ENCODE data around the gene GFRA1.

Gene GFRA1

DNA sequence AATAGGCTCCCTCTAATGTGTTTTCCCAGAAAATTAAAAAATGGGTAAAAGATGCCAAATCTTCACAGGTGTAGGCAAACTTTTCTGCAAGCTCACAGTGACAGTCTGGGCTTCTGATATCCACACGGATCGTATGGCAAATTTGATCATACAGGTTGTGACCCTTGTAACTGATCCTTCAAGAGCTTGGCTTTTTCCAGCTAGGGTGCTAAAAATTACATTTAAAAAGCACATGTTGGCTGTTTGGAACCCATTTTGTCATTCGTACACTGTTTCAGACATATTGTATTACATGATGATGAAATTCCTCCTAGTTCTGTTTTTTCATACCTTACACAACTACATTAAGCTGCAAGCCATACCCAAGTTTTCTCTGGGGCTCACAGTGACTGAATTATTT, 138.7 kb downstream of the GFRA1 start:
- ATAC-seq = no peak
- H3K27ac Mint-ChIP-seq = no peak overlapping the region
- no peak for DNase-seq
- no peaks in the 10 kb centered on the region for H3K4me1 Mint-ChIP-seq
- H3K4me3 Mint-ChIP-seq = no peak overlapping the region
- no peaks in the 10 kb centered on the region for H3K27me3 Mint-ChIP-seq
- peaks cover 7% of the 10 kb centered on the region for H3K9me3 Mint-ChIP-seq
- H3K36me3 Mint-ChIP-seq (ENCODE audit: low read depth) = no peaks in the 10 kb centered on the region

DNA sequence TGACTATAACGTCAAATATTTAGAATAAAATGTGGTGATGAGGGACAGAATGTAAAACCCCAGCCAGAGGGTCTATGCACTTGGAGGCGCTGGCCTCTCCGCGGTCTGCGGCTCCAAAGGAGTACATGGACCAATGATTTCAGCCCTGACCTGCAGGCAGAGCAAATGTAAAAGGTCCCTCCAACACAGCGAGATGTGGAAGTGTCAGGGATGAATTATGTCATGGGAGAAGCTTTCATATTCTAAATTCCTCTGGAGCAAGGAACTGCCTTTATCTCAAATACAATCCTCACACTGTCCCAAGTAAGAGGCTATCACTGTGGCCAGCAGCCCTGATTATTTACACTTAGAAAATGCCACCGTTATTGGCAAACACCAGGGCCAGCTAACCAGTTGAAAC, 139.4 kb downstream of the GFRA1 start:
- Mint-ChIP-seq H3K4me1 (no peaks in the 10 kb centered on the region), H3K27me3 (no peaks in the 10 kb centered on the region), H3K27ac (no peak overlapping the region), H3K4me3 (no peak overlapping the region), H3K36me3 (ENCODE audit: low read depth) (no peaks in the 10 kb centered on the region), H3K9me3 (peaks cover 4% of the 10 kb centered on the region)
- no peak for DNase-seq
- no peak for ATAC-seq

GRCh38 chr10:116132780-116133399, 140.1 kb downstream of the GFRA1 start:
- Mint-ChIP-seq H3K4me1 (no peaks in the 10 kb centered on the region), H3K27ac (no peak overlapping the region), H3K9me3 (no peaks in the 10 kb centered on the region), H3K4me3 (no peak overlapping the region), H3K27me3 (no peaks in the 10 kb centered on the region), H3K36me3 (ENCODE audit: low read depth) (no peaks in the 10 kb centered on the region)
- ATAC-seq (no peak), DNase-seq (no peak)

GRCh38 chr10:116130006-116130405, 143.0 kb downstream of the GFRA1 start:
- Mint-ChIP-seq H3K36me3 (ENCODE audit: low read depth) (no peaks in the 10 kb centered on the region), H3K4me1 (no peaks in the 10 kb centered on the region), H3K4me3 (no peak overlapping the region), H3K9me3 (no peaks in the 10 kb centered on the region), H3K27ac (no peak overlapping the region), H3K27me3 (no peaks in the 10 kb centered on the region)
- DNase-seq (no peak), ATAC-seq (no peak)

GRCh38 chr10:116126954-116127695, 145.9 kb downstream of the GFRA1 start:
- no peaks in the 10 kb centered on the region for H3K4me1 Mint-ChIP-seq
- H3K4me3 Mint-ChIP-seq = no peak overlapping the region
- no peaks in the 10 kb centered on the region for H3K36me3 Mint-ChIP-seq (ENCODE audit: low read depth)
- H3K9me3 Mint-ChIP-seq = no peaks in the 10 kb centered on the region
- ATAC-seq (no peak), DNase-seq (no peak)
- no peaks in the 10 kb centered on the region for H3K27me3 Mint-ChIP-seq
- no peak overlapping the region for H3K27ac Mint-ChIP-seq

DNA sequence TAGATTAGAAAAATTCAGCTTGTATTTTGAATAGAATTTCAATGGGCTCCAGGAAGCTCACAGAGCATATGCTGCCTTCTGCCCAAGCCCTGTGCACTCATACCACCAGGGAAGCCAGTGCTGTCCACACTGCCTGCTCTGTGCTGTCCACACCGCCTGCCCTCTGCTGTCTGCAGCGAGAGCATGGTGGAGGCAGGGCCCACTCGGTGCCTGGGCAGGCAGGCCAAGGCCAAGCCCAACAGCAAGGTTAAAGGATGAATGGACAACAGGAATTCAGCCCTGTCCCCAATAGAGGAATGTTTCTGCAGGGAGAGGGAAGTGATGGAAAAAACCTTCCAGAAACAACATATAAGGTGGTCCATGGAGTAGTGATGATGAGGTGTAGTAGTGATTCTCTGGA, 146.8 kb downstream of the GFRA1 start:
- H3K4me1 Mint-ChIP-seq = no peaks in the 10 kb centered on the region
- H3K9me3 Mint-ChIP-seq = no peaks in the 10 kb centered on the region
- DNase-seq (no peak), ATAC-seq (peak; percentile 43)
- no peaks in the 10 kb centered on the region for H3K27me3 Mint-ChIP-seq
- H3K36me3 Mint-ChIP-seq (ENCODE audit: low read depth) = no peaks in the 10 kb centered on the region
- H3K4me3 Mint-ChIP-seq = no peak overlapping the region
- H3K27ac Mint-ChIP-seq = no peak overlapping the region

GRCh38 chr10:116125180-116125579, 147.8 kb downstream of the GFRA1 start:
- ATAC-seq (no peak), DNase-seq (no peak)
- Mint-ChIP-seq H3K27ac (no peak overlapping the region), H3K27me3 (no peaks in the 10 kb centered on the region), H3K4me1 (no peaks in the 10 kb centered on the region), H3K9me3 (no peaks in the 10 kb centered on the region), H3K4me3 (no peak overlapping the region), H3K36me3 (ENCODE audit: low read depth) (no peaks in the 10 kb centered on the region)

DNA sequence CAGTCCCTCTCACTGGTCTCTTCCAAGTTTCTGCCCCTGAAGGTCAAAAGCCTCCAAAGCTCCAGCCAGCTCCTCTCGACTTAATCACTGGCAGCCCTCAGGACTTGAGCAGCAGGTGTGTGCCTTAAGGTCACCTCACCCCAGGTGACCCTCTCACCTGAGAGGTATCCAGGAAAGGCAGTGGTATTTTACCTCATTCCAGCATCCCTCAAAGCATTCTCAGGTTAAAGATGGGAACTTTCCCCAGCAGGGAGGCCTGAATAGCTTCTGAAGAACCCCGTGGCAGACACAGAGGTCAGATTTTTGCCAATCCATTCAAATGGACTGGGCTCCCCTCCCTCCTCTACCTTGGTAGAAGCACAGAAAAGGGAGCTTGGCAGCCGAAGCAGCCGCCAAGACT, 148.2 kb downstream of the GFRA1 start:
- ATAC-seq (no peak), DNase-seq (no peak)
- Mint-ChIP-seq H3K27me3 (no peaks in the 10 kb centered on the region), H3K4me1 (no peaks in the 10 kb centered on the region), H3K27ac (no peak overlapping the region), H3K36me3 (ENCODE audit: low read depth) (no peaks in the 10 kb centered on the region), H3K9me3 (no peaks in the 10 kb centered on the region), H3K4me3 (no peak overlapping the region)

DNA sequence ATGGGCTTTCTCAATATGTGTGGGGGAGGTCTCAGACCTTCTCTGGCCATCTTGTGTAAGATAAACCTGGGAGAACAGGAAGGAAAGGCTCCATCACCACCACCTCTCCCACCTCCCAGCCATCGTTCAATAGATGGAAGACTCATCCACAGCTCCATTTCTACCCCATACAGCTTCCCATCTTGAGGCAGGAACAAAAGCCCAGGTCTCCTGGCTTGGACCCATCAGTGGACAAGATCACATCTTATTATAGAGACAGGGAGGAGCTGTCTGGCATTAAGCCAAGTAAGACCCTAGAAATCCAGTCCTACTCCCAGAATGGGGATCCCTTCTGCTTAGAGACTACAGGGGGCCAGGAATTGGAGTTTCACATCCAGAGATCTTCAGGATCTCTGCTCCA, 150.3 kb downstream of the GFRA1 start:
- H3K9me3 Mint-ChIP-seq = peaks cover 5% of the 10 kb centered on the region

GRCh38 chr10:116121640-116122525, 151.1 kb downstream of the GFRA1 start:
- ATAC-seq = no peak
- no peaks in the 10 kb centered on the region for H3K4me1 Mint-ChIP-seq
- no peaks in the 10 kb centered on the region for H3K36me3 Mint-ChIP-seq (ENCODE audit: low read depth)
- no peak overlapping the region for H3K4me3 Mint-ChIP-seq
- peaks cover 5% of the 10 kb centered on the region for H3K9me3 Mint-ChIP-seq
- H3K27ac Mint-ChIP-seq = no peak overlapping the region
- H3K27me3 Mint-ChIP-seq = no peaks in the 10 kb centered on the region
- no peak for DNase-seq

More for the DNA sequence above, 150.3 kb downstream of the GFRA1 start:
- Mint-ChIP-seq H3K4me1 (no peaks in the 10 kb centered on the region), H3K27ac (no peak overlapping the region), H3K27me3 (no peaks in the 10 kb centered on the region), H3K36me3 (ENCODE audit: low read depth) (no peaks in the 10 kb centered on the region), H3K4me3 (no peak overlapping the region)
- no peak for ATAC-seq
- DNase-seq = no peak

DNA sequence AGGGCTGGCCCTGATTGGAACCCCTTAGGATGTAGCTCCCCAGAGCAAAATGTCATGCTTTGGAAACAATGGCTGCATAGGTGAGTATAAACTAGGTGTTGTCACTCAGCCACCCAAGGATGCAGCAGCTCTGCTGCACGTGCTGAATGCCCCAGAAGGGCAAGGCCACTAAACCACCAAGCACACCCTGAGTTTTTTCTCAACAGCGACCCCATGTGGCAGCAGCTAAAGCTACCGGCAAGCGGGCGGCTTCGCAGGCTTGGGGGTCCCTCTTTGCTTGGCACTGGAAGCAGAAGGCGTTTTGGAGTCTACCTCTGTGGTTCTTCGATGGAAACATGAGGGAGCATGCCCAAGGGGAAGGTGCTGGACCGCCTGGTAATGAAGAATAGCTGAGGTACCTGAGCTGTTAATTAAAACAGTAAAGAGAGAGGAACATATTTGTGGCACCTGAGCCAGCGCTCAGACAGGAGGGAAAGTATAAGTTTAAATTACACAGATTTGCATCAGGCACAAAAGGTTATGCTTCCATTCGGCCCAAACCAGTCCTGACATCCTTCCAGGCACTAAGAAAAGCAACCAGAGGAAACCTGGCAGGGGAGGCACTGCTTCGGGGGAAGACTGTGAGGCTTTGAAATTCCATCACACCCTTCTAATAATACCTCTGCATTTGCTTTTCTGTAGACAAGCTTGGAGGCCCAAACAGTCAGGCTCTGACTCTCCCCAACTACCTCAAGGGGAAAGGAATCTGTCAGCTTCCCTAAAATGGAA, 152.1 kb downstream of the GFRA1 start:
- Mint-ChIP-seq H3K27ac (no peak overlapping the region), H3K27me3 (no peaks in the 10 kb centered on the region), H3K9me3 (peaks cover 5% of the 10 kb centered on the region), H3K4me3 (no peak overlapping the region), H3K4me1 (no peaks in the 10 kb centered on the region), H3K36me3 (ENCODE audit: low read depth) (no peaks in the 10 kb centered on the region)
- DNase-seq (peak; percentile 2), ATAC-seq (no peak)

DNA sequence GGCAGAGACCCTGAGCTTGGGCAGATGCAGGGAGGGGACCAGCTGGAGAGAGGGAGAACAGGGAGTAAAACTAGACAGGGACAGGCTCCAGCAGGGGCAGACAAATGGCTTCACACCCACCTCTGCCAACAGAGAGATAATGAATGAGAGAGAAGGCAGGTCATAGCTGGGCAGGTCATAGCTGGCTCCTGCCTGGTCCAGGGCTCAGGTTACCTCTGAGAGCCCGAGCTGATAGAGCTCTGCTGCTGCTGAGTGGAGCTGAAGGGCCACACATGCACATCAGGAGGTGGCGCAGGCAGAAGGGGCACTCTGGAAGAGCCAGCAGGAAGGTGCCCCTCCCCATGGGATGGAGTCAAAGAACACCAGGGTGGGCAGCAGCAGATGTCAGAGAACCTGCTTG, 154.2 kb downstream of the GFRA1 start:
- no peaks in the 10 kb centered on the region for H3K36me3 Mint-ChIP-seq (ENCODE audit: low read depth)
- no peak for ATAC-seq
- DNase-seq = no peak
- H3K4me1 Mint-ChIP-seq = no peaks in the 10 kb centered on the region
- peaks cover 5% of the 10 kb centered on the region for H3K9me3 Mint-ChIP-seq
- H3K4me3 Mint-ChIP-seq = no peak overlapping the region
- H3K27me3 Mint-ChIP-seq = no peaks in the 10 kb centered on the region
- no peak overlapping the region for H3K27ac Mint-ChIP-seq

DNA sequence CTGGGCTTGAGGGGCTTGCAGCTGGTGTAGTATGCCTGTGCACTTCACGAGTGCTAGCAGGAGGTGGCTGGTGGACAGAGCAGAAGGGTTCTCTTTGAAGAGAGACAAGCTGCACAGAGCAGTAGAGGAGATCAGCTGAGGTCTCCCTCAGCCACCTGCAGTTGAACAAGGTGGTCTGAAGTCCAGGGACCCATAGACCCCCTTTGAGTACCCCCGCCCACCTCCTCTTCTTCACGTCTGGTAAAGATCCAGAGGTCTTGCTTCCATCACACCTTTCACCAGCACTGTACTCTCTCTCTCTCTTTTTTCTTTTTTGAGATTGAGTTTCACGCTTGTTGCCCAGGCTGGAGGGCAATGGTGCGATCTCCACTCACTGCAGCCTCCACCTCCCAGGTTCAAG, 157.2 kb downstream of the GFRA1 start:
- no peak for ATAC-seq
- Mint-ChIP-seq H3K4me3 (no peak overlapping the region), H3K36me3 (ENCODE audit: low read depth) (no peaks in the 10 kb centered on the region), H3K27ac (no peak overlapping the region), H3K9me3 (peaks cover 5% of the 10 kb centered on the region), H3K27me3 (no peaks in the 10 kb centered on the region), H3K4me1 (no peaks in the 10 kb centered on the region)
- DNase-seq = no peak

DNA sequence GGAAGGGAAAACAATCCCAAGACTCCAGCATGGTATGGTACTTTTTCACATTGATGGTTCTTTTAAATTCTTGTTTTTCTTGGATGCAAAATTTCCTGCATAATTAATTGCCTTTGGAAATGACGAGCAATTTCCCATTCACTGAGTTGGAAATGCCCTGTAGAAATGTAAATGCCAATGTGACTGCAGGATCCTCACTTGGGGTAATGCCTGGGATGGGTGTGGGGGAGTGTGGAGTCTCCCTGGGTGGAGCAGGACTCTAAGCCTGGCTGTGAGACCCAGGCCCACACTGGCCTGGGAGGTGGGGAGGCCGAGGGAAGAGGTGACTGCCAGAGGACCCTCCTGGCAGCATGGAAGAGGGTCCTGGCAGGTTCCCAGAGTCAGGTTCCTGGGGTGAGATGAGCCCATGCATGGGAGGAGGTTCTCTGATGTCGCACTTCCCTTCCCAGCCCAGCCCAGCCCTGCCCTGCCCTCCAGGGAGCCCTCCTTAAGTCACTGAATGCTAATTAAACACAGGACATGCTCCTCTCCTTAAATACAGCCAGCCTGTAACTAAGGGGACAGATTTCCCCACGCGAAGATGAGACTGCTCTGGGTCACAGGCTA, 157.9 kb downstream of the GFRA1 start:
- H3K36me3 Mint-ChIP-seq (ENCODE audit: low read depth) = no peaks in the 10 kb centered on the region
- H3K27me3 Mint-ChIP-seq = no peaks in the 10 kb centered on the region
- H3K27ac Mint-ChIP-seq = no peak overlapping the region
- DNase-seq = no peak
- peaks cover 5% of the 10 kb centered on the region for H3K9me3 Mint-ChIP-seq
- H3K4me3 Mint-ChIP-seq = no peak overlapping the region
- no peak for ATAC-seq
- no peaks in the 10 kb centered on the region for H3K4me1 Mint-ChIP-seq

Measured in activated naive CD8-positive, alpha-beta T cell treated with anti-CD3 and anti-CD28 coated beads, Interleukin-2, amount 50 U/mL, for 24 hours (primary cell).